GM06990 (cell line): ENCODE measurements around the gene TOR1AIP2.

Experiments
- DNase-seq: peaks from one replicate; pipeline ENCODE4 v3.0.0-alpha.2; 2011; ENCODE audit not compliant: insufficient read length; ENCODE audit errors: extremely low read depth
- H3K27me3 ChIP-seq: replicated peaks from 2 replicates; pipeline ENCODE4 v1.6.0; 2011; ENCODE audit warnings: low read length; ENCODE audit not compliant: control insufficient read depth, insufficient read depth
- H3K36me3 ChIP-seq: 2 replicates; pipeline ENCODE4 v1.5.1; 2011; ENCODE audit warnings: low read length; ENCODE audit not compliant: control insufficient read depth, insufficient read depth
- H3K4me3 ChIP-seq: replicated peaks from 2 replicates; pipeline ENCODE4 v1.5.1; 2011; ENCODE audit warnings: low read depth, mild to moderate bottlenecking, control low read depth, low read length
- CTCF ChIP-seq: IDR thresholded peaks from 2 replicates; pipeline ENCODE4 v1.5.1; 2011; ENCODE audit warnings: low read length, control low read depth, mild to moderate bottlenecking, inconsistent platforms; ENCODE audit not compliant: insufficient read depth, poor library complexity, severe bottlenecking

The TOR1AIP2 gene

GRCh38 chr1:179824265-179824664 is 53.3 kb downstream of the TOR1AIP2 start:
- TF ChIP-seq CTCF, result no peak
- no peak for DNase-seq
- H3K4me3 ChIP-seq, result no peak overlapping the region
- H3K27me3 ChIP-seq, result no peaks in the 10 kb centered on the region
- H3K36me3 ChIP-seq, result no peaks in the 10 kb centered on the region

- Histone ChIP-seq H3K4me3 (no peak overlapping the region), H3K27me3 (no peaks in the 10 kb centered on the region), H3K36me3 (no peaks in the 10 kb centered on the region)
- no peak for DNase-seq
- no peak for TF ChIP-seq CTCF
Observed at GRCh38 chr1:179823693-179824092, 53.9 kb downstream of the TOR1AIP2 start.

GRCh38 chr1:179822065-179822464 is 55.5 kb downstream of the TOR1AIP2 start:
- H3K4me3 ChIP-seq, result no peak overlapping the region
- no peaks in the 10 kb centered on the region for H3K36me3 ChIP-seq
- no peak for DNase-seq
- H3K27me3 ChIP-seq, result no peaks in the 10 kb centered on the region
- no peak for TF ChIP-seq CTCF

GRCh38 chr1:179821524-179821923 is 56.1 kb downstream of the TOR1AIP2 start:
- H3K27me3 ChIP-seq, result no peaks in the 10 kb centered on the region
- DNase-seq, result no peak
- no peaks in the 10 kb centered on the region for H3K36me3 ChIP-seq
- TF ChIP-seq CTCF, result no peak
- no peak overlapping the region for H3K4me3 ChIP-seq

GRCh38 chr1:179820226-179820970 is 57.2 kb downstream of the TOR1AIP2 start:
- no peaks in the 10 kb centered on the region for H3K27me3 ChIP-seq
- no peak for TF ChIP-seq CTCF
- no peak overlapping the region for H3K4me3 ChIP-seq
- no peak for DNase-seq
- H3K36me3 ChIP-seq, result no peaks in the 10 kb centered on the region
